ENCODE data around the gene DOCK11.
"Not testable (repeated sequence)": the region's sequence is repeated elsewhere in the genome, so short reads cannot be mapped to it uniquely, and the experiment has no call there.

DOCK11 gene

DNA sequence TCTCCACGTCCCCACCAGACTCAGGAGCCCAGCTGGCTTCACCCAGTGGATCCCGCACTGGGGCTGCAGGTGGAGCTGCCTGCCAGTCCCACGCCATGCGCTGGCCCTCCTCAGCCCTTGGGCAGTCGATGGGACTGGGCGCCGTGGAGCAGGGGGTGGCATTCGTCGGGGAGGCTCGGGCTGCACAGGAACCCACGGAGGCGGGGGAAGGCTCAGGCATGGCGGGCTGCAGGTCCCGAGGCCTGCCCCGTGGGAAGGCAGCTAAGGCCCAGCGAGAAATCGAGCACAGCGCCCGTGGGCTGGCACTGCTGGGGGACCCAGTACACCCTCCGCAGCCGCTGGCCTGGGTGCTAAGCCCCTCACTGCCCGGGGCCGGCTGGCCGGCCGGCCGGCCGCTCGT lies 221.2 kb downstream of the DOCK11 start:
- FAIRE-seq, result not testable (repeated sequence)

DNA sequence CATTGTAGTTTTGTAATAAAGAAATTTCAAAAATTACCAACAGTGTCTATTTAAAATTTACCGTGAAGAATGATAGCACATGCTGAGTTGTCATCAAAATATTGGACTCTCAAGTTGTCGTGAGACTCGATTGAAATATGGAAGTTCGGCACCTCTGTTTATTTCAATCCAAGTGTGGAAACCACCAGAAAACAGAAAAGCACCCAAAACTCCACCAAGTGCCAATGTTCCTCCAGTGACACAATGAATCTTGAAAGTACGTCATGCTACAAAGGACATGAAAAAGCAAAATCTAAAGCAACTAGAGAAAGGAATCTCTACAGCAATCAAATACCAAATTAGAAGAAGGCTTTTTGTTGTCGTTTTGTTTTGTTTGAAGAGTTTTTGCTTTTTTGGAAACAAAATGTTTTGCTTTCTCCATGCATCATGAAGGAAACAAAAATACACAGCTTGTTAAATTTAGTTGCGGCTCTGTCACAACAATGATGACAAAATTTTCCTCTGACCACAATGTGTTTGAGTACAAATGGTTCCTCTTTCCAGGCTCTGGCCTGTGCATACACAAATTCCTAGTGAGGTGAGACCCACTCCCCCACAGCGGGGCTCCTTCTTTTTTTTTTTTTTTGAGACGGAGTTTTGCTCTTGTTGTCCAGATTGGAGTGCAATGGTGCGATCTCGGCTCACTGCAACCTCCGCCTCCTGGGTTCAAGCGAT lies 222.2 kb downstream of the DOCK11 start:
- FAIRE-seq, result no peak

DNA sequence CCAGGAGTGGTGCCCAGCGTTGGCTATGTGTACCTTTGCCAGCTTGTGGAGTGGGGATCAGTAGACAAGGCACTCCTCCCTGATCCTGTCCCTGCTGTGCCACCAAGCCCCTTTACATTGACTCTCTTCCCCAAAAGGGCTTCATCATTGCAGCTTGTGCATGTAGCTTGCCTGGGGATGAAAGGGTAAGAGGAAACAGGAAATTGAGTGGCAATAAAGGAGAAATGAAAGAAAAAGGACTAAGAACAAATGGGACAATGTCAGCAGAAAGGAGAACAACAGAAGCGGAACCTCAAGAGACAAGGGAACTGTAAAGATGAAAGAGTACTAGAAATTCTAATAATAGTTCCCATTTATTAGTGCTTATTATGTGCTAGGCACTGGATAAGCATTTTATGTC lies 223.1 kb downstream of the DOCK11 start:
- no peak for FAIRE-seq

DNA sequence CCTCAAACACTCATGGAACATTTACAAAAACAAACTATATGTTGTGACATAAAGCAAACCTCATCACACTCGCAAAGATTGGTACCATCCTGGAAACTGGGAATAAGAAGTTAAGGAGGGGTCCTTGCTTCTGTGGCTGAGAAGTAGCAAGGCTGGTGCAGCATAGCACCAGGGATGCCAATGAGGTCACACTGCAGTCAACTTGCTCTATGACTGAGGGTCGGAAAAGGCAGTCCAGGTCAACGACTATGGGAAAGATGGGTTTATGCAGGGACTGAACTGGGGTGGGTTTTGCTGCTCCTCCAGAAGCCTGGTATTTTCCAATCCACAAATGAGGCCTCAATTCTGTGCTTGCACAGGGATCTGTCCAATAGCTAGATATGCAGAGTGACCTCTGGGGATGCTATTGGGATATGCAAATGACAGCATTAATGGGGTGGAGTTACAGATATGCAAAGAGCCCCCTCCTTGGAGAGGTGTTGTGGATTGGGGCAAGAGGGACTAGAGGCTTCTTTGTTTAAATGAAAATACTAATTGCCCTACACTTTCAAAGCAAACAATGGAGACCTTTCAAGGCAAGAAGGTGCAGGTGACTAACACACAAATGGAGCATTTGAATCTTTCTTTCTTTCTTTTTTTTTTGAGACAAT lies 224.6 kb downstream of the DOCK11 start:
- FAIRE-seq, result no peak

DNA sequence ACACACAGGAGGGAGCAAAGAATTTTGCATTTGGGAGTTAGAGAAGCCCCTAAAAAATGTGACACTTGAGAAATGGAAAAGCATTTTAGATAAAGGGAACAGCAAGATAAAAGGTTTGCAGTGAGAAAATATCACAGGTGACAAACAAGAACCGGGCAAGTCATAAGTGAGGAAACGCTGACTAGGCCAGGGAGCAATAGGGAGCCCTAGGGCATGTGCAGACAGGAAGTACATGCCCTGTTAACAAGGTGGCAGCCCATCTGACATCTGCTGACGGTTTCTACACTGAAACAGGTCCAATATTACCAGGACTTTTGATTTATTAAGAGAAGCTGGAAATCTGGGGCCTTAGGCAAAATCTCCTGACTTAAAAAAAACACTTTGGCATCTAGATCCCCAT lies 227.8 kb downstream of the DOCK11 start:
- no peak for FAIRE-seq

DNA sequence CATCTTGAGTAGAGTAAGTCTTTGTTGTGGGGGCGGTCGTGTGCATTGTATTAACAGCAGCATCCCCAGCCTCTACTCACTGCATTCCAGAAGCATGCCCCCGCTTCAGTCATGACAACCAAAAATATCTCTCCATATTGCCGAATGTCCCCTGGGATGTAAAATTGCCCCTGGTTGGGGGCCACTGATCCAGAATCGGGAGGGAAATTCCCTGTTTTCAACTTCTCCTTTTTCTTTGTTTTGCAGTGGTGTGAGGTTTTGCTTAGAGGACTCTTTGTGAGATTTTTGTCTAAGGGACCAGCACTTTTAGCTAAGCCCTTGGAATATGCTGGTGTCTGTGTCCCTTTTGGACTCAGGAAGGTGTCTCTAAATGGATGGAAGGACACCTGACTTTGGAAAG lies 228.8 kb downstream of the DOCK11 start:
- no peak for FAIRE-seq

DNA sequence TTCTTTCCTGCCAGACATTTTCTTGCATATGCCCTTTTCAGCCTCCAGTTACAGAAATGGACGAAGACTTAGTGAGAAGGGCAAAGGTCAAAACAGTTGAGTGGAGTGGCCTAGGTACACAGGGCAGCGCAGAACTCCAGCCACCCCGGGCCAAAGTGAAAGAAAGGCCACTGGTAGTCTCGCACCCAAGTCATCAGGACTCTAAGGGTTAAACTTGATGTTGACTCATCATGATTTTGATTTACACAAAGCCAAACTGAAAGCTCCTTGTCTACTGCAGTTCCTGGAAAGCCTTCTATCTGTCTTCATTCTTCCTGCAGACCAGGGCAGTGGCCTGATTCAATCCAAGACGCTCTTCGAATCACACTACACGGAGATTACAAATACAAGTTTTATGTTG lies 229.2 kb downstream of the DOCK11 start:
- FAIRE-seq, result no peak

DNA sequence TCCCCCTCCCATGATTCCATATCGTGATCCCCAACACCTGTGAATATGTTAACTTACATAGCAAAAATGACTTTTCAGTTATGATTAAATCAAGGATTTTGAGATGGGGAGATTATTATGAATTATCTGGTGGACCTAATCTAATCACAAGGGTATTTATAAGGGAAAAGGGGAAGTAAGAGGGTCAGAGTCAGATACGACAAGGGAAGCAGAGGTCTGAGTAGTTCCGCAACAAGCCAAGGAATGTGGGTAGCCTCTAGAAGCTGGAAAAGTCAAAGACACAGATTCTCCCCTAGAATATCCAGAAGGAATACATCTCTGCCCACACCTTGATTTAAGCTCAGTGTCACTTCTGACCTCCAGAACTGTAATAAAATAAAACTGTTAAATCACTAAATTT lies 230.8 kb downstream of the DOCK11 start:
- FAIRE-seq, result no peak

DNA sequence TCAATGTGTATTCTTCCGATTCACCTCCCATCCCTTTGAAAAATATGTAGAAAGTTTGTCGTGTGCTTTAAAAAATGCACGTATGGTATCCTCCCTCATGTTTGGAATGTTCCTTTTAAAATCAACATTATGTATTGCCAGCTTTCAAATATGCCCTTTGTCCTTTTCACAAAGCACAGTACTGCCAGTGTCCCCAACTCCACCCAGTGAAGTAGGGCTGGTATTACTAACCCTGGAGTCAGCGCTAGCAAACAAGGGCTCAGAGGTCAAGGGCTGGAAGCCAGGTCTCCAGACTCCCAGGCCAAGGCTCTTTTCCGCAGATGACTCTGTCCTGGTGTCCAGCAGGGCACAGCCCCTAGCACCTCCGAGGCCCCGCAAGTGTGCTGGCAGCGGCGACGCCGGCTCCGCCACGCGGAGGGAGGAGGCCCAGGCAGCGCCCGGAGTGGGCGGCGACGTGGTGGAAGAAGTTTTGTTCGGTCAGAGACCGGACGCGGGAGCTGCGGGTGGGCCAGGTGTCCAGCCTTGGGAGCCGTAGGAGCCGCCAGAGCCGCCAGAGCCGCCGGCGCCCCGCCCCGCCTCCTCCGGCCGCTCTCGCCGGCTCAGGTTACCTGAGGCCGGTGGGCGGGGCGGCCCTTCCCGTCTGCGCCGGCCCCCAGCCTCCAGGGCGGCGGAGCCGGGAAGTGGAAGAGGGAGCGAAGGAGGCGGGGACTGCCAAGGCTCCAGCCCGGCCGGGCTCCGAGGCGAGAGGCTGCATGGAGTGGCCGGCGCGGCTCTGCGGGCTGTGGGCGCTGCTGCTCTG lies 231.5 kb downstream of the DOCK11 start, which contains the start of gene IL13RA1:
IL13RA1 (plus strand) TSS at position 720 of the 799 bp plus-strand sequence; CDS start at position 753, 33 bp downstream.
- no peak for FAIRE-seq

DNA sequence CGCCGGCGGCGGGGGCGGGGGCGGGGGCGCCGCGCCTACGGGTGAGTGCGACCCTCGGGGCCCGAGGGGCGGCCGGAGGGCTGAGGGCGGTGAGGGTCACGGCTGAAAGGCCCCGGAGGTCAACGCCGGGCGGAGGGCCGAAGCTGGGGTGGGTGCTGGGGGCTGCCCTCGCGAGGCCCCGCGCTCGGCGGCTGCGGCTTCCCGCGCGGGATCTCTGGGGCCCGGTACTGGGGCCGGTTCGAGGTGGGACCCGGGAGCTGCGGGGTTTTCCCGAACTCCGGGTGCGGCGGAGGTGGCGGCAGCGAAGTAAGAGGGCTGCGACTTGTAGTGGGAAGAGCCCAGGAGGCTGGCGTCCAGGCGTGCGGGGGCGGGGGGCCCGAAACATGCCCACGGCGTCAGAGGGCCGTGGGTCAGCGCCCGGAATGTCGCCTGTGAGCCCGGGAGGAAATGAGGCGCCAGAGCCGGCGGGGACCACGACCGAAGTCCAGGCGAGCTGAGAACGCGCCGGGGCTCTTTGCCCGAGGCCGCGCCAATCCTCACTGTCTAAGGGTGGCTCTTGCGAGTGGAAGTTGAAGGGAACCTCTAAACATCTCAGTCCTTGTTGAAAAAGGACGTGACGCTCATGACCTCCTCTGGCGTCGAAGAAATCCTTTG lies 232.2 kb downstream of the DOCK11 start:
- FAIRE-seq, result no peak

DNA sequence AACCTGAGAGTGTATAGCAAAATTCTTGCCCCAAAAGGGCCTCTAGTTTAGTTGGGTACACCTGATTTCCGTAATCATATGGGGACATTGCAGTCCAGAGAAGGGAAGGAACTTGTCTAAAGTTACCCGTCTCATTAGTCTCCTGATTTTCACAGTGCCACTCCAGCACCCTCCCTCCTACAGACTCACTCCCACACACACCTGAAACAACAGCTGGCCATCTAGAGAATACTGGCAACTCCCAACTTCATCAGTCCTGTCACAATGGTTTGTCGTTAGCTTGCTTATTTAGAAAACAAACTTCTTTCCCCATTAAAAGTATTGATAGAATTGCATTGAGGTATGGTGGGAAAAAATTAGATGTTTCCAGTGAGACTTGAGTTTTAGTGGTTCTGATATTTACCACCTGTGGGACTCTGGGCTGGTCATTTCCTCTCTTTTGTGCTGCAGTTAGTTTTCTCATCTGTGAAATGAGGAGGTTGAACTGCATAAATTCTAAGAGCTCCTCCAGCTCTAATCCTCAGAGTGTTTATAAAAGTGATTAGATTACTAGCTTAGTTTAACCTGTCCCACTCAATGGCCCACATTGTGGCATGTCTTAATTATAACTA lies 233.5 kb downstream of the DOCK11 start:
- FAIRE-seq, result no peak

DNA sequence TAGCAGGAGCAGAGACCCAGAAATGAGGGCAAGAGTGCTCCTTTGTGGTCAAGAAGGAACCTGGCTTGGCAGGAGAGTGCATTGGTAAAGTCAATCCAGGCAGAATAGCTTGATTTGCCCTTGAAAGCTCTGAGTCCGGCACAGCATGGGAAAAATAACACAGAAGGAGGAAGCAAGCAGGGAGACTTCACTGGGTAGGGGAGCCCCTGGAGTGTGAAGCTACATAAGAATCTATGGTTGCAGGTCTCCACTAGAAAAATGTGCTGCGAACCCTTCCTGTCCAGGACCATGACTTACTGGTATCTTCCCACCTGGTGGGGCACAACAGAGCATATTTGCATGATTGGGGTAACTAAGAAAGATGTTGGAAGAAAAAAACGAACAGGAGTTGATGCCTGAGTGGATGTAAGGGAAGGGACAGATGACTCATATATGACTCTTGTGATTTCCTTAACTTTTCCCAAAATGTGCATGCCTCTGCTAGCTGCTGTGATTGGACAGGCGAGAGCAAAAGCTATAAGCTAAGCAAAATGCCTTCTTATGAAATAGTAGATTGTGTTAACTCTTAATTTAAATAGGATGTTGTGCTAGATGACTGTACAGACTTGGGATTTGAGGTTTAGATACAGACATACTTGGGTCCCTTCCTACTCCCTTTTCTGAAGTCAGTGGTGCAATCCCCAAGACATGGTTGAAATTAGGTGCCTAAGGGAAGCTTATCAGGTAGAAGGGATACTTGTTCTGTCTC lies 235.1 kb downstream of the DOCK11 start:
- FAIRE-seq, result no peak

DNA sequence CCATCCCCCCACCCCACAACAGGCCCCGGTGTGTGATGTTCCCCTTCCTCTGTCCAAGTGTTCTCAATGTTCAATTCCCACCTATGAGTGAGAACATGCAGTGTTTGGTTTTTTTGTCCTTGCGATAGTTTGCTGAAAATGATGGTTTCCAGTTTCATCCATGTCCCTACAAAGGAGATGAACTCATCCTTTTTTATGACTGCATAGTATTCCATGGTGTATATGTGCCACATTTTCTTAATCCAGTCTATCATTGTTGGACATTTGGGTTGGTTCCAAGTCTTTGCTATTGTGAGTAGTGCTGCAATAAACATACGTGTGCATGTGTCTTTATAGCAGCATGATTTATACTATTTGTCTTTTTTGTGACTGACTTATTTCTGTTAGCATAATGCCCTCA lies 236.9 kb downstream of the DOCK11 start:
- not testable (repeated sequence) for FAIRE-seq

DNA sequence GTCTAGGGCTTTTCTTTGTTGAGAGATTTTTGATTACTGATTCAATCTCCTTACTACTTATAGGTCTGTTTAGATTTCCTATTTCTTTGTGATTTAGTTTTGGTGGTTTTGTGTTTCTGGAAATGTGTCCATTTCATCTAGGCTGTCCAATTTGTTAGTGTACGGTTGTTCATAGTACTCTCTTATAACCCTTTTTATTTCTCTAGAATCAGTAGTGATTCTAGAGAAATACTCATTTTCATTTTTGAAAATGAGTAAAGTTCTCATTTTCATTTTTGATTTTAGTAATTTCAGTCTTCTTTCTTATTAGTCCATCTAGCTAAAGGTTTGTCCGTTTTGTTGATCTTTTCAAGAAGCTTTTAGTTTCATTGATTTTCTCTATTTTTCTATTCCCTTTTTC lies 239.3 kb downstream of the DOCK11 start:
- FAIRE-seq, result no peak

All from TTC549 (cell line).